Psoas muscle (tissue), 8 donors: ENCODE results near the gene SOCS1. TPM values are rescaled to one million over a fixed set of nuclear protein-coding genes. Genes with fewer than 3 reads are reported as not detected.

Experiments used
- ATAC-seq, 4 donors: fragments of 200-7000 bp; cut with Tn5 transposase; one replicate each; pipeline ENCODE4 v1.9.1; 2020; ENCODE audit warnings: moderate library complexity in 3 of 4, mild to moderate bottlenecking in 2 of 4
- DNase-seq, 2 donors: peaks; one replicate each; pipeline ENCODE4 v3.0.0-alpha.2; 2020
- H3K27ac ChIP-seq: fragments of 200-600 bp; one replicate; pipeline ENCODE4 v1.8.0; 2022
- H3K27me3 ChIP-seq, 3 donors: fragments of 200-600 bp in 1 of 3; one replicate each; pipeline versions ENCODE4 v1.6.1 to v1.8.0; 2013 to 2022; ENCODE audit warnings: low read length in 2 of 3, mild to moderate bottlenecking in 2 of 3, moderate library complexity in 1 of 3; ENCODE audit not compliant: insufficient read depth in 3 of 3
- H3K36me3 ChIP-seq, 2 donors: fragments of 200-600 bp in 1 of 2; one replicate each; pipeline versions ENCODE4 v1.6.1 to v1.8.0; 2013 to 2022; ENCODE audit warnings: low read depth in 1 of 2, mild to moderate bottlenecking in 1 of 2, moderate library complexity in 1 of 2; ENCODE audit not compliant: insufficient read depth in 1 of 2
- H3K4me1 ChIP-seq: fragments of 200-600 bp; one replicate; pipeline ENCODE4 v1.8.0; 2022
- H3K4me3 ChIP-seq: fragments of 200-600 bp; one replicate; pipeline ENCODE4 v1.8.0; 2022; ENCODE audit warnings: mild to moderate bottlenecking
- H3K9me3 ChIP-seq: fragments of 200-600 bp; one replicate; pipeline ENCODE4 v1.8.0; 2022
- CTCF ChIP-seq: fragments of 200-600 bp; IDR thresholded peaks from one replicate; pipeline ENCODE4 v1.8.0; 2022; ENCODE audit warnings: antibody characterized with exemption
- WGBS, 3 donors: extraction: QIAGEN DNeasy Blood & Tissue Kit; methylation state at CpG; one replicate each; pipeline versions ENCODE4 v1.1.6 to v1.1.7; 2013; 5-methylcytosine and 5-hydroxymethylcytosine counted together
- intact Hi-C, 2 donors: fragments of 100-400 bp; cut with DNase I; formaldehyde crosslinking; loops; one replicate each; pipeline versions ENCODE4 v1.11.0 to v1.14.2; 2022
- polyA plus RNA-seq, 3 donors: library from polyadenylated mRNA; stranded (reverse); fragments of 200-250 nt; gene quantifications; one replicate each; pipeline ENCODE4 v1.2.3, GENCODE V29; 2013
- total RNA-seq, 4 donors: library from RNA; stranded (reverse); fragmentation: NEBNext Ultra II Directional in 2 of 4; extraction: Animal tissue kit (Norgen Biotek cat#: 25700) in 2 of 4; gene quantifications; one replicate each; pipeline versions ENCODE4 v1.2.1 to v1.2.4, GENCODE V29; 2021 to 2023
- donor health status: healthy with polysubstance abuse.
- donor health status: DM: no; HTN: no; CAD: no; lungs with moderate emphysema.
- donor health status: Bipolar disorder and iron deficiency.
- donor health status: healthy.
- donor health status: DM: yes; HTN: yes; CAD: no.
- donor health status: DM: no; HTN: no; CAD: no.
- donor health status: DM: no; HTN: no; CAD: no.
- donor health status: DM: yes; HTN: yes; CAD: no.

The SOCS1 gene
- total and polyA plus RNA-seq, 7 donors = 0.44 to 12.6 (median 2.1) TPM

GRCh38 chr16:11240636-11241473, 15.1 kb downstream of the SOCS1 start:
- Histone ChIP-seq H3K36me3 (no peaks in the 10 kb centered on the region), H3K9me3 (no peaks in the 10 kb centered on the region), H3K27me3 (no peaks in the 10 kb centered on the region), H3K4me1 (peaks cover 13% of the 10 kb centered on the region), H3K27ac (peak overlapping the region; percentile 65), H3K4me3 (peak overlapping the region; percentile 36)
- peak; percentile 75 to 91 (median 90) for ATAC-seq
- no peak for TF ChIP-seq CTCF
- WGBS, 3 donors = 30 to 37% (median 31%) methylated on average over 10 of the region's 10 CpGs
- intact Hi-C loops = no loop called here
- DNase-seq = peak in 1 of 2 donors; percentile 56

- H3K9me3 ChIP-seq = no peaks in the 10 kb centered on the region
- 59 to 69% (median 62%) methylated on average over 10 of the region's 10 CpGs for WGBS, 3 donors
- ATAC-seq (no peak), DNase-seq (no peak)
- H3K4me3 ChIP-seq = peak overlapping the region; percentile 36
- H3K4me1 ChIP-seq = peaks cover 13% of the 10 kb centered on the region
- H3K27ac ChIP-seq = peak overlapping the region; percentile 65
- H3K27me3 ChIP-seq = no peaks in the 10 kb centered on the region
- no peak for TF ChIP-seq CTCF
- intact Hi-C loops = no loop called here
- no peaks in the 10 kb centered on the region for H3K36me3 ChIP-seq
Measured at GRCh38 chr16:11239644-11240632, 16.1 kb downstream of the SOCS1 start.

- Histone ChIP-seq H3K9me3 (no peaks in the 10 kb centered on the region), H3K36me3 (no peaks in the 10 kb centered on the region), H3K27ac (no peak overlapping the region), H3K4me3 (no peak overlapping the region), H3K4me1 (peaks cover 13% of the 10 kb centered on the region), H3K27me3 (no peaks in the 10 kb centered on the region)
- TF ChIP-seq CTCF = no peak
- ATAC-seq = no peak
- intact Hi-C loops = no loop called here
- 95 to 97% (median 96%) methylated on average over 15 of the region's 15 CpGs for WGBS, 3 donors
- no peak for DNase-seq
Measured at GRCh38 chr16:11238272-11239202, 17.5 kb downstream of the SOCS1 start.

- H3K4me1 ChIP-seq = peaks cover 13% of the 10 kb centered on the region
- H3K27ac ChIP-seq = no peak overlapping the region
- no peaks in the 10 kb centered on the region for H3K36me3 ChIP-seq
- H3K4me3 ChIP-seq = no peak overlapping the region
- DNase-seq (no peak), ATAC-seq (no peak)
- H3K9me3 ChIP-seq = no peaks in the 10 kb centered on the region
- H3K27me3 ChIP-seq = no peaks in the 10 kb centered on the region
- TF ChIP-seq CTCF = no peak
- intact Hi-C loops = no loop called here
- 66 to 75% (median 69%) methylated on average over 10 of the region's 10 CpGs for WGBS, 3 donors
Measured at GRCh38 chr16:11236461-11237254, 19.3 kb downstream of the SOCS1 start.
